Activated CD4-positive, alpha-beta T cell treated with anti-CD3 and anti-CD28 coated beads, Interleukin-2, Interleukin-4, amounts not matched to agents 100 ng/mL and 50 ng/mL, durations not matched to agents 16 hours and 8 hours (primary cell): ENCODE results near the gene MVD.

ENCODE experiments used
- DNase-seq: peaks from one replicate; pipeline ENCODE4 v3.0.0-alpha.2; 2020; ENCODE audit warnings: low spot score

MVD gene, protein sequence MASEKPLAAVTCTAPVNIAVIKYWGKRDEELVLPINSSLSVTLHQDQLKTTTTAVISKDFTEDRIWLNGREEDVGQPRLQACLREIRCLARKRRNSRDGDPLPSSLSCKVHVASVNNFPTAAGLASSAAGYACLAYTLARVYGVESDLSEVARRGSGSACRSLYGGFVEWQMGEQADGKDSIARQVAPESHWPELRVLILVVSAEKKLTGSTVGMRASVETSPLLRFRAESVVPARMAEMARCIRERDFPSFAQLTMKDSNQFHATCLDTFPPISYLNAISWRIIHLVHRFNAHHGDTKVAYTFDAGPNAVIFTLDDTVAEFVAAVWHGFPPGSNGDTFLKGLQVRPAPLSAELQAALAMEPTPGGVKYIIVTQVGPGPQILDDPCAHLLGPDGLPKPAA

DNA sequence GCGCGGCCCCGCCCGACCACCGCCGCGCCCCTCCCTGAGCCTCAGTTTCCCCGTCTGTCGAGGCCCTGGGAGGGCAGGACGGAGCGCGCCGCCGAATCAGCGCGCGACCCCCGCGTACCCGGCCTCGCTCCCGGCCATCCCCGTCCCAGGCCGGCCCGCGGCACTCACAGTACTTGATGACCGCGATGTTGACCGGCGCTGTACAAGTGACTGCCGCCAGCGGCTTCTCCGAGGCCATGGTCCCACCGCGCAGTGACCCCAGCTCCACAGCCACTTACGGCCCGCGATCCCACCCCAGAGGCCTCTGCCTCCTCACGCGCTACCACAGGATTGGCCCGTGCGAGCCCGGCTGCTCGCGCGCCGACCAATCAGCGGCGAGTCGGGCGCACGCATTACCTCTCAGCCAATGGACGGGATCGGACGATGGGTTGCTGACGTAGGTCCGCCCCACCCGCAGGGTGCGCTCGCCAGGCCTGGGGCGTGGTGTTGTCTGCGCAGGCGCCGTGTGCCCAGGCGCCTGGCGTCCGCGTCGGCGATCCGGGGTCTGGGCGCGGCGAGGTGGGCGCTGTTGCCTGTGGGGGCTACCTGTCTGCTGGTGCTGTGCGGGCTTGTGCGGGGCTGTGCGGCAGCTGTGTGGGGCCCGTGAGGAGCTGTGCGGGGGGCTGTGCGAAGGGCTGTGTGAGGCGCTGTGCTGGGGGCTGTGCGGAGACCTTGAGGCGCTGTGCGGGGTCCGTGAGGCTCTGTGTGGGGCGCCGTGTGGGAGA is at the start of gene MVD:
TSS of gene MVD (minus strand) at position 249 of the 764 bp plus-strand sequence. CDS start at position 238, 11 bp downstream.
- peak; percentile 98 for DNase-seq

DNA sequence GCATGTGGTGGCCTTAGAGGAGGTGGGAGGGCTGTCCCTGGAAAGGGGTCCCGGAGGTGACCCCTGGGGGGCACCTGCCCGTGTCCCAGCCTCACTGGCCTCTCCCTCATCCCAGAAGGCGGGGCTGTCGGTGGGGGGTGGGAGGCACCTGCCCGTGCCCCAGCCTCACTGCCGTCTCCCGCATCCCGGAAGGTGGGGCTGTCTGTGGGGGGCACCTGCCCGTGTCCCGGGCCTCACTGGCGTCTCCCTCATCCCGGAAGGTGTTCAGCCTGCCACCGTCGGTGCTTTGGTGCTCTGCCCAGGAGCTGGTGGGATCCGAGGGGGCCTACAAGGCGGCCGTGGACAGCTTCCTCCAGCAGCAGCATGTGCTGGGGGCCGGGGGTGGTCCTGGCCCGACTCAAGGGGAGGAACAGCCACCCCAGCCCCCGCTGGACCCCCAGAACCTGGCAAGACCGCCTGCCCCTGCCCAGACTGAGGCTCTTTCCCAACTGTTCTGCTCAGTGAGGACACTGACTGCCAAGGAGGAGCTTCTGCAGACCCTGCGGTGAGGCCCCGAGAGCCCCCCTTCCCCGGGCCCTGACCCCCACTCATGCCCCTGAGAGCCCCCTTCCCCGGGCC is 49.6 kb upstream of the MVD start:
- no peak for DNase-seq

DNA sequence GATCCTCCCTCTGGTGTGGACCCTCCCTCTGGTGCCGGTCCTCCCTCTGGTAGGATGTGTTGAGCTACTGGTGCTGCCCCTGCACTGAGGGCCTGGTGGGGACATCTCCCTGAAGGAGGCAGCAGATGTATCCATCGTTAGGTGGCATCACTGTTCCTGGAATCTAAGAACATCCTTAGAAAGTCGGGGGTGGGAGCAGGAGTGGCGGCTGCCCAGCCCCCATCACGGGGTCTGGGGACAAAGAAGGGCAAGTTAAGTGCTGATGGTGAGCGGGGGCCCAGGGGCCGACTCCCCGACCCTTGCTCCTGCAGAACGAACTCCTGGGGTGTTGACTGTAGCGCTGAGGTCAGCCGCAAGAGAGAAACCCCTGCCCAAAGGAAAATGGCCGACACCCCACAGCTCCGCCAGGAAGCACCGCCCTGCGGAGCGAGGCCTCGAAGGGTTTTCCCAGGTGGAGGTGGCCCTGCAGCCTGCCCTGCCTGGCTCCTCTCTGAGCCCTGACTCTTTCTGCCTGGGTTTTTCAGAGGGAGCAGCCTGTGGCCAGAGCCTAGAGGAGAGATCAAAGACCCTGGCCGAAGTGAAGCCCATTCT is 49.0 kb upstream of the MVD start:
- no peak for DNase-seq

DNA sequence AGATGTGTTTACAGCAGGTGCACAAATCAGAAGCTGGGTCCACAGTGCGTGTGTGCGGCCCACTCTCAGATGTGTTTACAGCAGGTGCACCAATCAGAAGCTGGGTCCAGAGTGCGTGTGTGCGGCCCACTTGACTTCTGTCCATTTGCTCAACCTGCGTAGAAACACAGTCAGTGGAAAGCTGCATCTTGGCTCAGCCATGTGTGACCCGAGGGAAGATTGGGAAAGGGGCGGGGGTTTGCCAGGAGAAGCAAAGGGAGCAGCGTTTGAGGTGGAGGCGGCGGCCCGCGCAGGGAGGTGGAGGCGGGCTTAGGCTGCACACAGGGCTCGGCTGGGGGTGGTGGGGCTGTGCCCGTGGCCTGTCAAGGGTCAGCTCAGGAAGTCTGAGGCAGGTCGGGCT is 47.7 kb upstream of the MVD start:
- DNase-seq: no peak

DNA sequence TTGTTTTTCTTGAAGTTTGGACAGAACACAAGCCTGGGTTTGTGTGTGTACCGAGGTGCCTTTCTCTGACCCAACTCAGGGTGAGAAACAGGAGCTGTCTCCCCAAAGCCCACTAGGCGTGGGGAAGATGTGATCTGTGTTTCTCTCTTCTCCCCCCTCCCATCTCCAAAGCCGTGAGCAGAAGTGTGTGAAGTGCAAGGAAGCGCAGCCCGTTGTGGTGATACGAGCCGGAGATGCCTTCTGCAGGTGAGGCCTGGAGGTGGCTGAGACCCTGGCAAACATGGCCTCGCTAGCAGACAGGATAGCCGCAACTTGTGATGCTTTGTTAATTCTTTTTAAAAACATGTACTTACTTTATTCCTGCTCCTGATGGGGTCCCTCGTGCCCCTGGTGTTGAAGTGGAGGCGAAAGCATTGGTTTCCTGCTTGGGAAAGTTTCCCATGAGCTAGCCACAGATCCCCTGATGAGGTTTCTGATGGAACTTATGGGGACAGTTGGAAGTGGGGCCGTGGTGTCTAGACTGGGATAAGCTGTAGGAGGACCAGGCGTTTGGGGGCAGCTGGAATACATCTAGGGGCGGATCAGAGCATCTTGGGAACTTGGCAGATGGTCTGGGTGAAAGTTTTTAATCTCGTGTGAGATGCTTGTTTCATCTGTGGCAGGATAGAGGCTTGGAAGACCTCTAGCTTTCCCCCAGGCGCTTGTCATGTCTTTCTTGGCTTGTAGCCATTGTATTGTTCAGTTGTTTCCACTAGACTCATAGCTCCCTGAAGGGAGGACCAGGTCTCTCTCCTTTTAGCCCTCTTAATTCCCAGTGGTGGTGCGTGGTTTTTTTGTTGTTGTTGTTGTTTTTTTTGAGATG is 44.3 kb upstream of the MVD start:
- DNase-seq: no peak

DNA sequence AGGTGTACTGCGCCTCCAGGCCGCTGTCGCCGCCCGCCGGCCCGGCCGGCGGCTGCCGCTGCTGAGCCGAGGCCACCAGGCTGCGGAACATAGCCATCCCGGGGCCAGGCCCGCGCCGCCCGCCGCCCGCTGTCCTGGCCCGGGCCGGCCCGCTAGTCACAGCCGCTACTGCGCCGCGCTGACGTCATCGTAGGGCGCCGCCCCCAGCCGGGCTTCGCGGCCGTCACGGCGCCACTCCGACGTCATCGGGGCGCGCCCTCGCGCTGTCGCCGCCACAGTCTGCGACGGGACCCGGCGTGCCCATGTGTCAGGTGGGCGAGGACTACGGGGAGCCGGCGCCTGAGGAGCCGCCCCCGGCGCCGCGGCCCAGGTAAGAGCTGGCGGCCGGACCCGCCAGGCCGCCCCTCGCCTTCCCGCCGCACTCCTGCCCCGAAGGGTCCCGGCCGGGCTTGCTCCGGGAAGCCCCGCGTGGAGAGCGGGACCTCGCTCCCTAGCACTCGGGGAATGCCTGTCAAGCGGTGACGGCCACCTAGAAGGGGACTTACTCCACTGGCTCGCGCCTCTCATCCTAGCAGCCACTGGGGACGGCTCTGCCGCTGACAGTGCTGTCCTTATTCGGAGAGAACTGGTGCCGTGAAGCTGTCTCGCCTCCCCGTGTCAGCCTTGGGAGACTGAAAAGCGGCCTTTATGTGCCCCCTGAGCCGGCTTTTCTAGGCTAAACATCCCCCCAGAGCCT is 43.5 kb upstream of the MVD start, which contains the start of the genes CTU2 and RNF166:
TSS of gene CTU2 (plus strand) at position 275 of the 736 bp plus-strand sequence. CDS start at position 303, 28 bp downstream.
TSS of gene RNF166 (minus strand) at position 180 of the 736 bp plus-strand sequence. CDS start at position 97, 83 bp downstream.
- DNase-seq: peak; percentile 92

DNA sequence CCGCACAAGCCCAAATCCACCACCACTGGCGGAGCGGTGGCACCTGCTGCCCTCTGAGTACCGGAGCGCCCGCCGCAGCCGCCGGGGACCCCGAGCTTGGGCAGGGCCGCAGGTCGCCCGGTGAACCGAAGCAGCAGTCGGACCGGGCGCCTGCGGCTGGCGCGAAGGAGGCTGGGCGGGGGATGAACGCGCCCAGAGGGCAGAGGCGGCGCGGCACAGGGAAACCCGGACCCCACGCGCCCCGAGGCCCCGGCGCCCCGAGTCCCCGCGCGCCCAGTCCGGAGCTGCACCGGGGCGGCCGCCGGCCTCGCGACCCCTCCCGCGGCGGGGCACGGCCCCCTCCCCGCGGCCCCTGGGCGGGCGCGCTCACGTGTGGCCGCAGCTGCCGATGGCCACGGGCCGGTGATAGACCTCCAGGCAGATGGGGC is 42.9 kb upstream of the MVD start:
- no peak for DNase-seq

DNA sequence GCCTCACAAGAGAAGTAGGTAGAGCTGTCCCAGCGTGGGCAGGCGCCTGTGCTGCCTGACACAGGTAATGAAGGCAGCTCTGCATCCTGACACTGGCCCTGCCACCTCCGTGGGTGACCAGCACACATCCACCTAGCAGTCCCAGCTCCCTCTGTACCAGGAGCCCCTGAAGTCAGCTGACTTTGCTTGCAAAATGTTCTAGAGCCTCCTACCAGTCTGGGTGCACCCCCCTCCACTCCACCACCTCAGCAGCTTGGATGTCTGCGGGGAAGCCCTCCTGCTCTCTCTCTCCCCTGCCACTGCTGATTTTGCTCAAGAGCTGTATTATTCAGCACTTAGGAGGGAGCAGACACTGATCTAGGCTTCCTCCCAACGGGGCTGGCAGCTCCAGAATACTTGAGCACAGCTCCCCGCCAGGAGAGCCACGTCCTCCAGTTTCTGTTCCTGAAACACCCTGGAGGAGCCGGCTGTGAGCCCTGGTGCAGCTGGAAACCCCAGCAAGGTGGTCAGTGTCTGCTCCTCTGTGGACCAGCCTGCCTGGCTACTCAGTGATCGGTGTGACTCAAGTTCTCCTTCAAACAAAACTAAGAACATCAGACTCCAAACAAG is 42.3 kb upstream of the MVD start:
- DNase-seq: no peak

DNA sequence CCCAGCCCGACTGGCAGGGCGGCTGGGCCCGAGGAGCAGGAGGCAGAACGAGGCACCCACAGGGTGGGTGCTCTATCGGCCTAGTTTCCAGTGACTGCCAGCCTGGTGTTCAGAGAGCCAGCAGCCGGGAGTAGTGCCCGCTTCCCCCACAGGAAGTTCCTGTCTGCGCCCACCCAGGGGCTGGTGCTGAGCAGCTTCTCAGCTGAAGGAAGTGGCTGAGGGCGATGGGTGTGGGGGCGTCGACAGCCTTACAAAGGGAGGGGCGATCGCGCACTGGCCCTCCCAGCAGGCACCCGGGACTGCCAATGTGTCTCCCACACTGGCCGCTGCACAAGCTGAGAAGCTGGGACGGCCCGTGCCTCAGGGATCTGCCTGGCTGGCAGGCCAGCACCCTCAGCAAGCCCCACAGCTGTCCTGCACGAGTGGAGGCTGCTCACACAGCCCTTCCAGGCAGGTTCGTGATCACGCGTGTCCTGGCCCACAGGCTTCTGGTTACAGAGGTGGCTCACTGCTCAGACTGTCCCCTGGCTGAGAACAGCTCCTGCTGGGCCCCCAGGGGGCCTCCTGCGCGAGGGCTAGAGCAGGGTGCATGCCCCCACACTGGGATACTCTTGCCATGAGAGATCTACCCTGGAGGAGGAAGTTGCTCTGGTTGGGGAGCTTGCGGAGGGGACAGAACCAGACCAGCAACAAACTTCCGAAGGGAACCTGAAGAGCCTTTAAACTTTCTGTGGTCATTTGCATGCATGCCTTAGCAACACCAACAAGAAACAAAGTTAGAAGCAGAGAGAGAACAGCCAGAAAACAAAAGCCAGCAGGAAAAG is 40.8 kb upstream of the MVD start:
- DNase-seq: peak; percentile 77

DNA sequence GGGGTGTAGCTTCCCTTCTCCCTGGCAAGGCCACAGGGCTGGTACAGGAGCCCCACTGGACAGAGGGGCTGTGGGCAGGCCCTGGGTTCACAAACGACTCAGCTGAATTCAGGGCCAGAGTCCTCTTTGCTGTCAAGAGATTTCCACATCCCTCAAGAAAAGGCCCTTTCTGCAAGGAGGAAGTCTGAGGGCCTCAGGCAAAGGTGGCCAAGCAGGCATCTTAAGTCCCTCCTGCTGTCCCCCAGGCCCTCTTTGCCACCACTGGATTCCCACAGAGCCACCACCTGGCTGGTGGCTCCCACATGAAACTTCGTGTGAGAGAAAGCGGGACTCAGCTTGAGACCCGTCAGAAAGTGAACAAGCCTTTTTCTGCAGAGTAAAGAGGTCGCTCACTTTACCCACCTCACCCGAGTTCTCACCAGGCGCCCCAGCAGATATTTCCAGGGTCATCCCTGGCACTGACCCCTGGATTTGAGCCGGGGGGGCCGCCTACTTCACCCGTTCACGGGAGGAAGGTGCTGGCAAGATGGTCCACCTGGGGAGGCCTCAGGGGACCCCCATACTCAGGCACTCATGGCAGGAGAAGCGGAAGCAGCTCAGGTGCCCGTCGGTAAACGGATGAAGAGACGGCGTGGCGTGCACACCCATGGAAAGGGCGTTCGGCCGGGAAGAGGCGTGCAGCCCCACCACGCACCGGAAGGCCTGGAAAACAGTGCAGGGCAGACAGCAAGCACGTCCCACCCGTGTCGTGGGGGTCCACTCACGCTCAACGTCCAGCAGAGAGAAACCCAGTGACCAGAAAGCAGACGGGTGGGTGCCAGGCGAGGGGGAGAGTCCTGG is 39.7 kb upstream of the MVD start:
- DNase-seq: no peak

DNA sequence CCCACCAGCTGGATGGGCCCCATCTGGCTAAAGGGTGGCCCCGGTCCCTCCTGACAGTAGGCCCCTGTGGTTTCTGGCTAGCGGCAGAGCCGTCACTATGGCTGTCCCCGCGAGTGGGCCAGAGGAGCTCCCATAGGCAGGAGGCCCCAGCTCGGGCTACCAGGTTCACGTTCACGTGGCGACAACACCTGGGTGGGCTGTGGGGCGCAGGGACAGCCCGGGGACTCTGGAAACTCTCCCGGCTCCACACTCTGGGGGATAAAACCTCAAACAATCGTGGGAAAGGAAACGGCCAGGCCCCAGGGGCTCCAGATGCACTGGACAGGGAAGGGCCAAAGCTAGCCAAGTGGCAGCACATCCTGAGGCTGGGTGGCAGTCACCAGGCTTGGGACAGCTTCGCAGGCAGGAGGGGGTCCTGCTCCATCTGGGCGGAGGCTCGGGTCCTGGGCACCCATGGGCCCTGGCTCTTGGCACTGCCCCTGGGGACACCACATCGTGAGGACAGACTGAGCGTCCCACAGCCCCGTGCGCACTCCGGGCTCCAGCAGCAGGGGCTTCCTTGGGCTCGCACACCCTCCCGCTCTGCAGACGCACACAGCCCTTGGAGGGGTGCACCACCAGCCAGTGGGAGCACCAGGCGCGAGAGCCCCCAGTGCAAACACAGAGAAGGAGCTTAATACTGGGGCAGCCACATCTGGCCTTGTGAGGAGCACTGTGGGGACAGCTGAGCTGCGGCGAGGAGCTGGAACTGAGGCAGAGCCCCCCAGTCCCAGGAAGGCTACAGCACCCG is 38.9 kb upstream of the MVD start:
- DNase-seq: no peak

DNA sequence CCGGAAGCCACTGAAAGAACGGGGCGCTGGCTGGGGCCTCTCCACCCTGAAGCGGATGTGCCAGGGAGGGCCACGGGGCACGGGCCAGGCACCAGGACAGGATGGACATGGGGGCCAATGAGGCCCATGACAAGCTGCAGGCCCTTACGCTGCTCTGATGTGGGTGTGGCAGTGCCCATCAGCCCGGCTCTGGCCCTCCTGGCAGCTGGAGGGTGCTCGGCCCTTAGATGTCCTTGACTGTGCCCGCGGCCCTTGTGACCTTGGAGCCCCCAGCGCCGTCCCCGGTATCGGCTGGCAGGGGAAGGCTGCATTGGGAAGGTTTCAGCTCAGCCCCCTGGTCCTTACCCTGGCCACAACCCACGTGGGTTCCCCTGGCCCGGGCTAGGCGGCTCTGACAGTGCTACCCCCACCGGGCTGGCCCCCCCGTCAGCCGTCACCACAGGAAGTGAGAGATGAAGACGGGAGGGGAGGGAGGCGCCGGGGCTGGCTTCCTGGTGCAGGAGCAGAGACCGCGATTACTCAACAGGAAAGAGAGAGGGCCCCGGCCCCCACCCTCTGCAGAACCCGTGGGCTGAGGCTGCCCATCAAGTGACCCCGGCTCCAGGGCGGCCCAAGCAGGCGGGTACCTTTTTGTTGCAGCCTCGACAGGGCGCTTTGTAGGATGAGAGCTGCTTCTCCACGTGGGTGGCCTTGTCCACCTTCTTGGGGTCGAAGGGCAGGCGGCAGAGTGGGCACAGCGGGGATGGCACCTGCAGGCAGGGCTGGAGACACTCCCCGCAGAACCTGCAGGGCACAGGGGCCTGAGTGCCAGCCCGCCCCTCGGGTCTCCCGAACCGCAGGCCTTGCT is 38.0 kb upstream of the MVD start:
- peak; percentile 96 for DNase-seq

DNA sequence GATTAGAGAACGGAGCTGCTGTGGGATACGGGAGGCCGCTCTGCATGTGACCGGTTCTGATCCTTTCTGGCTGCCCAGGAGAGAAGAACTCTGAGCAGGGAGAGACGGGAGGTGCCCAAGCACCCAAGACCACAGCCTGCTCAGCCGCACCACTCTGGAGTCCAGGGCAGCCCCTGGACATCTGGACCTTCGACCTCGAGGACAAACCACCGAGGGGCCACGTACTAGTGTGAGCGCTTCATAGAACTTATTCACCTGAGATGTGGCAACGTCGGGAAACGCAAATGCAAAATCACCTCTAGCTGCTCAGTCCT is 37.4 kb upstream of the MVD start:
- no peak for DNase-seq

DNA sequence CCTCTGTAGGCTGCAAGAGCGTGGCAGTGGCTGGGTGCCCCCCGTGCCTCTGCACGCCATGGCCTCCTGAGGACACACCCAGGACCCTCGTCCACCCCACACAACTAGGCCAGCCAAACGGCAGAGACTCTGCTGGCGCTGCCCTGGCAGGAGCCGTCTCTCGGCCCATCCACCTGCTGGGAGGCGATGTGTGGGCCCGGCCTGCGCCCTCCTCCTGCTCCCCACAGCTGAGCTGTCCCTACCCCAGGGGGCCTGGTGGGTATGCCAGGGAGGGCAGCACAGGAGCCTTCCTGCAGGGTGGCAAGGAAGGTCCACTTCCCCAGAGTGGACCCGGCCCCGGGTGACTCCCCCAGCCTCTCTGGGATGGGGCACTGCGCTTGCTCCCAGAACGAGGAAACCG is 36.3 kb upstream of the MVD start:
- no peak for DNase-seq

DNA sequence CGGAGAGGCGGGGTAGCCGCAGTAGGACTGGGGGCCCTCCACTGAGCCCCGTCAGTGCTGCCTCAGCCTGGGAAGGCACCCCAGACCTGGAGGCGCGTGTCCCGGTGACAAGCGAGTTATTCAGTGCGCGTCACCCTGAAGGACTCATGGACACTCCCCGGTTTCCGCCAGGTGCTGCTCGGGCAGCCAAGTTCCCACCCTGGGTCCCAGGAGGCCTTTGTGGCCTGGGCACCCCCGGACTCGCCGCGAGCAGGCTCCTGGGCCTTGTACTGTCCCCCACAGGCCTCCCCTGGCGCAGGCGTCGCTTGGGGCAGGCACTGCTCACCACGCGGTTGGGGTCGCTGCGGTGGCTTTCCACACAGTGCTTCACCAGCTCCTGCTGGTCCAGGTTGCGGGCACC is 35.8 kb upstream of the MVD start:
- no peak for DNase-seq

DNA sequence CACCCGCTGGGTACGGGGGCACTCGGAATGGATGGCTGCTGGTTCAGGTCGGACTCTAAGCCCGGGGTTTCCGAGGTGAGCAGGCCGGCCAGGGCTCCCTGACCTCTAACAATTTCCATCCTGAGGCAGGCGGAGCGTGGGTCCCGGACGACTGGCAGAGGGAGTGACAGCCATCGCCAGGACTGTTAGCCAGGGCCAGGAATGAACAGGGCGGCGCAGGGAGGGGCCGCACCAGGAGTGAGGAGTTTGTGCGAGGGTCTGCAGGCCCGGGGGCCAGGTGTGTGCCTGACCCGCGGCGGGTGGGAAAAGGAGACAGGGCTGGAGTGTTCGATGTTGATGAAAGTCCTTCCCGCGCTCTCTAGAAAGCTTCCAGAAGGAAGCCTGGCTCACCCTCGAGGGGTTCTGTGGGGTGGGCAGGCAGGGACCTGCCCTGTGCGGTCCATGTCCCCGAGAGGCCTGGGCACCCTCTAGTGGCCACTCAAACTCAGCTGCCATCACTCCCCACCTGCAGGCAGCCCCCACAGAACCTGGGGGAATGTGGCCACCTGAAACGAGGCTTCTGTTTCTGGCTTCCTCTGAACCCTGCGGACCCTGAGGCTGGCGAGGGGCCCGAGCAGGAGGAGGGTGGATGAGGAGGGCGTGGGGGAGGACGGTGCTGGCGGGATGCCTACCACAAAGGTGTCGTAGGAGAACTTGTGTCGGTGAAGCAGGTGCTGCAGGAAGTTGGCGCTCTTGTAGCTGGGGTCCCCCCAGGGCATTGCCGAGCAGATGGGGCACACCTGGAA is 35.1 kb upstream of the MVD start:
- DNase-seq: no peak
